ENCODE results near the gene SLC24A4. TPM values are rescaled to one million over a fixed set of nuclear protein-coding genes. Genes with fewer than 3 reads are reported as not detected.

The SLC24A4 gene
- total and polyA plus RNA-seq, 2 donors (not counting 3 experiments of a cell fraction or from before 2014, with no cell fraction given): 0.07 to 0.08 TPM

DNA sequence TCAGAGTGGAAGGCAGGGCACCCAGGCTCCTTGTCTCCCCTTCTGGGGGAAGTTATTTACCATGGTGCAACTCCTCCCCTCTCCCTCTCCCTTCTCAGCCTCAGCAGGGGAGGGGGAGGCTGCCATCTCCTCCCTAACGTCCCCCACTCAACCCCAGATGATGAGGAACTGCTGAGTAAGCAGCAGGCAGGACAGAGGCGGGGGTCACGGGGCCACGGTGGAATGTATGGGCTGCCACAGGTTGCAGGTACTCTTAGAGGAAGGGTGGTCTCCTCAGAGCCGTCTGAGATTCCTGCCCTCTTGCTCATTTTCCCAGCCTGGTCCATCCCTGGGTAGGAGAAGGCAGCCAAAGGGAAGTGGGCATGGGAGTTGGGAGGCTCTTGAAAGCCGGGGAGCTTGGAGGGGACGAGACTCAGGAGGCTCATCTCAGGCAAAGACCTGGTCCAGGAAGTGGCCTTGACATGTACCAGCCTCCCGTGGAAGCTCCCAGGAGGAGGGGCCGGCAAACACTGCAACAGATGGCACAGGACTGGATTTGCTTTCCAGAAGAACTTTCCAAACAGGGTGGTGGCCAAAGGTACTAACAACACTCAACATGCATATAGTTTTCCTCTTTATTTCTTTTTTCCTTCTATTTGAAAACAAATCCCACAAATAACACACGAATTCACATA is 209.7 kb downstream of the SLC24A4 start:
- Histone ChIP-seq H3K36me3 (ENCODE audit: control insufficient read depth in 2 of 2, extremely low read depth in 1 of 2, insufficient read depth in 2 of 2, low read length in 2 of 2) (no peaks in the 10 kb centered on the region), H3K9me1 (replicated peaks; ENCODE audit: control insufficient read depth, extremely low read depth, insufficient read depth, low read length) (no peaks in the 10 kb centered on the region), H3K27me3 (ENCODE audit: control insufficient read depth in 2 of 2, insufficient read depth in 2 of 2, low read length in 2 of 2) (no peaks in the 10 kb centered on the region), H4K20me1 (replicated peaks; ENCODE audit: control insufficient read depth, extremely low read depth, insufficient read depth, low read length) (no peaks in the 10 kb centered on the region), H3K4me1 (ENCODE audit: control insufficient read depth, extremely low read depth, insufficient read depth, low read length) (peaks cover 8% of the 10 kb centered on the region), H3K4me2 (ENCODE audit: insufficient read depth, low read length) (no peak overlapping the region), H3K27ac (ENCODE audit: insufficient read depth, low read depth, low read length) (no peak overlapping the region), H2AFZ (ENCODE audit: low read depth, low read length) (no peak overlapping the region), H3K9me3 (replicated peaks; ENCODE audit: control insufficient read depth, insufficient read depth, low read length) (no peaks in the 10 kb centered on the region), H3K79me2 (ENCODE audit: control insufficient read depth, insufficient read depth, low read length) (peaks cover 2% of the 10 kb centered on the region), H3K4me3 (replicated peaks in 1 of 3; ENCODE audit: insufficient read depth in 1 of 3, low read depth in 1 of 3, low read length in 3 of 3) (no peak overlapping the region), H3K9ac (replicated peaks; ENCODE audit: extremely low read depth, insufficient read depth, low read length) (no peak overlapping the region)
- FAIRE-seq: no peak
- BruUV-seq (replicated peaks): no TSS peak
- POLR2A ChIA-PET: no interaction called here
- no peak for TF ChIP-seq POLR2AphosphoS5 (IDR thresholded peaks at IDR 0.05; ENCODE audit: insufficient read depth, low read depth, low read length)
- TF ChIP-seq GATA2 (IDR thresholded peaks at IDR 0.05; ENCODE audit: insufficient read depth, insufficient read length, low read depth, low read length): no peak
- no peak for DNase-seq (ENCODE audit: low read depth, low spot score)
- CTCF ChIA-PET: no interaction called here
- dilution Hi-C loops (cut with MboI; ENCODE audit: extremely low pct_ligation_motif_present, low sequenced_read_pairs): no loop called here
- intact Hi-C loops (cut with micrococcal nuclease): no loop called here

DNA sequence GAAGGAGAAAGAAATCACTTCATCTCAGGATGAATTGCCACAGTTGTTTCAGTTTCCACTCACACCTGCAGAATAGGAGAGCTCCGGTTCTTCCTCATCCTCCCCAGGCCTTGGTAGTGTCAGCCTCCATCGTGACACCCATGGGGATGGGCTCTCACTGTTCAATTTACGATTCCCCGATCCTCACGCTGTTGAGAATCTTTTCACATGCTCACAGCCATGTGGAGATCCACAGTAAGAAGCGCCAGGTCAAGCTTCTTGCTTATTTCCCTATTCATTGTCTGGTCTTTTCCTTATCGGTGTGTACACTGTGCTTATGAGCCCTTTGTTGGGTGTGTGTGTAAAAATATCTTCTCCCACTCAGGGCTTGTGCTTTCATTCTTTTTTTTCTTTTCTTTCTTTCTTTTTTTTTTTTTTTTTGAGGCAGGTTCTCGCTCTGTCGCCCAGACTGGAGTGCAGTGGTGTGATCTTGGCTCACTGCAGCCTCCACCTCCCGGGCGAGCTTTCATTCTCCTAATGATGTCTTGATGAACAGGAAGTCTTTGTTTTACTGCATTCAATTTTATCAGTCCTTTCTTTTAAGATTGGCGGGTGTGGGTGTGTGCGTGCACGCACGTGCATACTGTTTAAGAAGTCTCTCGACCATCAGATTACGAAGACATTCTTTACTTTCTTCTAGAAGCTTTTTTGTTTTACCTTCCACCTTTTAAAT is 212.1 kb downstream of the SLC24A4 start:
- H3K4me3 ChIP-seq (replicated peaks in 1 of 3; ENCODE audit: insufficient read depth in 1 of 3, low read depth in 1 of 3, low read length in 3 of 3): no peak overlapping the region
- H3K4me2 ChIP-seq (ENCODE audit: insufficient read depth, low read length): no peak overlapping the region
- TF ChIP-seq POLR2AphosphoS5 (IDR thresholded peaks at IDR 0.05; ENCODE audit: insufficient read depth, low read depth, low read length) (no peak), POLR2A (IDR thresholded peaks at IDR 0.05; ENCODE audit: low read depth, low read length) (no peak), CTCF (IDR thresholded peaks at IDR 0.05; ENCODE audit: extremely low read depth in 1 of 2, insufficient read depth in 1 of 2, low read depth in 1 of 2, low read length in 2 of 2) (no peak), EZH2 (IDR thresholded peaks at IDR 0.05; ENCODE audit: borderline replicate concordance, low read depth, low read length, severe bottlenecking) (no peak), GATA2 (IDR thresholded peaks at IDR 0.05; ENCODE audit: insufficient read depth, insufficient read length, low read depth, low read length) (no peak), JUN (IDR thresholded peaks at IDR 0.05; ENCODE audit: borderline replicate concordance, insufficient read depth, insufficient read length, low read depth) (no peak), MYC (IDR thresholded peaks at IDR 0.05; ENCODE audit: low read depth, low read length) (no peak)
- TF ChIP-seq, protein P1, sequence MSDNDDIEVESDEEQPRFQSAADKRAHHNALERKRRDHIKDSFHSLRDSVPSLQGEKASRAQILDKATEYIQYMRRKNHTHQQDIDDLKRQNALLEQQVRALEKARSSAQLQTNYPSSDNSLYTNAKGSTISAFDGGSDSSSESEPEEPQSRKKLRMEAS (IDR thresholded peaks at IDR 0.05; ENCODE audit: insufficient read depth, insufficient read length): no peak
- ChIA-PET POLR2A (no interaction called here), CTCF (interaction anchor here (0.7 to 0.8 kb wide), 2 partner anchors 11 to 62 kb away, joined by 3 to 4 read pairs; no protein-coding TSS in a partner anchor)
- H3K9me3 ChIP-seq (replicated peaks; ENCODE audit: control insufficient read depth, insufficient read depth, low read length): no peaks in the 10 kb centered on the region
- DNase-seq (ENCODE audit: low read depth, low spot score): no peak
- peaks cover 10% of the 10 kb centered on the region for H3K79me2 ChIP-seq (ENCODE audit: control insufficient read depth, insufficient read depth, low read length)
- no peaks in the 10 kb centered on the region for H4K20me1 ChIP-seq (replicated peaks; ENCODE audit: control insufficient read depth, extremely low read depth, insufficient read depth, low read length)
- H3K9me1 ChIP-seq (replicated peaks; ENCODE audit: control insufficient read depth, extremely low read depth, insufficient read depth, low read length): no peaks in the 10 kb centered on the region
- H3K9ac ChIP-seq (replicated peaks; ENCODE audit: extremely low read depth, insufficient read depth, low read length): no peak overlapping the region
- dilution Hi-C loops (cut with MboI; ENCODE audit: extremely low pct_ligation_motif_present, low sequenced_read_pairs) (no loop called here), intact Hi-C loops (cut with micrococcal nuclease) (no loop called here)
- FAIRE-seq: no peak
- no peak overlapping the region for H3K27ac ChIP-seq (ENCODE audit: insufficient read depth, low read depth, low read length)
- no TSS peak for BruUV-seq (replicated peaks)
- peaks cover 16% of the 10 kb centered on the region for H3K4me1 ChIP-seq (ENCODE audit: control insufficient read depth, extremely low read depth, insufficient read depth, low read length)
- H2AFZ ChIP-seq (ENCODE audit: low read depth, low read length): no peak overlapping the region
- H3K36me3 ChIP-seq (ENCODE audit: control insufficient read depth in 2 of 2, extremely low read depth in 1 of 2, insufficient read depth in 2 of 2, low read length in 2 of 2): no peaks in the 10 kb centered on the region
- no peaks in the 10 kb centered on the region for H3K27me3 ChIP-seq (ENCODE audit: control insufficient read depth in 2 of 2, insufficient read depth in 2 of 2, low read length in 2 of 2)

All from endothelial cell of umbilical vein (primary cell).